HG03342 (cell line): ENCODE measurements around the gene PSMA8.
"Not testable (repeated sequence)": the region's sequence is repeated elsewhere in the genome, so short reads cannot be mapped to it uniquely, and the experiment has no call there.

Source experiments
- ATAC-seq: cut with Tn5 transposase; IDR thresholded peaks from one replicate; pipeline ENCODE4 v1.9.1; 2021; ENCODE audit warnings: mild to moderate bottlenecking, moderate library complexity; ENCODE audit not compliant: unreplicated experiment

Gene PSMA8

GRCh38 chr18:26167592-26167991 is 33.9 kb downstream of the PSMA8 start:
- peak; percentile 71 for ATAC-seq

GRCh38 chr18:26175481-26175880 is 41.8 kb downstream of the PSMA8 start:
- no peak for ATAC-seq

GRCh38 chr18:26176134-26176533 is 42.5 kb downstream of the PSMA8 start:
- ATAC-seq = no peak

GRCh38 chr18:26181343-26181826 is 47.7 kb downstream of the PSMA8 start:
- ATAC-seq = no peak

GRCh38 chr18:26183395-26184112 is 49.9 kb downstream of the PSMA8 start:
- no peak for ATAC-seq

- no peak for ATAC-seq
Measured at GRCh38 chr18:26185267-26185666, 51.6 kb downstream of the PSMA8 start.

- ATAC-seq = peak; percentile 85
Measured at GRCh38 chr18:26190506-26190905, 56.8 kb downstream of the PSMA8 start.

GRCh38 chr18:26192233-26192632 is 58.6 kb downstream of the PSMA8 start:
- no peak for ATAC-seq

GRCh38 chr18:26196605-26197004 is 62.9 kb downstream of the PSMA8 start:
- no peak for ATAC-seq

- ATAC-seq = not testable (repeated sequence)
Measured at GRCh38 chr18:26202001-26202400, 68.3 kb downstream of the PSMA8 start.

GRCh38 chr18:26205318-26205717 is 71.6 kb downstream of the PSMA8 start:
- ATAC-seq = no peak

GRCh38 chr18:26206488-26206887 is 72.8 kb downstream of the PSMA8 start:
- ATAC-seq = no peak

GRCh38 chr18:26207937-26208336 is 74.3 kb downstream of the PSMA8 start:
- no peak for ATAC-seq

- ATAC-seq = no peak
Measured at GRCh38 chr18:26208977-26209376, 75.3 kb downstream of the PSMA8 start.

GRCh38 chr18:26210147-26210546 is 76.5 kb downstream of the PSMA8 start:
- ATAC-seq = no peak

GRCh38 chr18:26215247-26215970 is 81.7 kb downstream of the PSMA8 start:
- peak; percentile 86 for ATAC-seq

- ATAC-seq = no peak
Measured at GRCh38 chr18:26225022-26225693, 91.5 kb downstream of the PSMA8 start.

- ATAC-seq = no peak
Measured at GRCh38 chr18:26225915-26226228, 92.2 kb downstream of the PSMA8 start.

- peak; percentile 82 for ATAC-seq
Measured at GRCh38 chr18:26226229-26227050, 92.8 kb downstream of the PSMA8 start, which contains the start of gene TAF4B. Gene TAF4B (plus strand): TSS chr18:26226445. CDS start chr18:26226934, 489 bp downstream.

GRCh38 chr18:26227051-26227670 is 93.5 kb downstream of the PSMA8 start:
- no peak for ATAC-seq
